IMR-90 (cell line): Measurements from ENCODE around the gene GK. TPM values are rescaled to one million over a fixed set of nuclear protein-coding genes. Genes with fewer than 3 reads are reported as not detected.

Experiments
- ATAC-seq: fragments of 200-7000 bp; cut with Tn5 transposase; 2 replicates; pipeline ENCODE4 v1.9.1; 2020; ENCODE audit warnings: low read depth, mild to moderate bottlenecking, moderate library complexity
- BruUV-seq: library from RNA; stranded (reverse); fragments of 400-500 nt; replicated peaks from 2 replicates; lab custom pipeline; 2021; lab: Mats Ljungman, UMichigan
- CTCF ChIA-PET: fragments of 300-600 bp; formaldehyde crosslinking; extraction: SDS; loops from one replicate; lab custom pipeline; 2021; ENCODE audit warnings: antibody characterized with exemption; lab: Yijun Ruan, JAX
- POLR2A ChIA-PET: fragments of 300-600 bp; sonication (Branson Sonifier 250); formaldehyde crosslinking; loops from one replicate; lab custom pipeline; 2022; ENCODE audit warnings: antibody characterized with exemption; ENCODE audit not compliant: unreplicated experiment; lab: Charles Lee
- DNase-seq: peaks from one replicate; pipeline ENCODE4 v3.0.0; 2013
- H2AFZ ChIP-seq: replicated peaks from 2 replicates; pipeline ENCODE3; 2013; ENCODE audit warnings: low read length, mild to moderate bottlenecking; ENCODE audit not compliant: poor library complexity
- H2AK5ac ChIP-seq: 2 replicates; pipeline ENCODE4 v1.6.1; 2013; ENCODE audit warnings: low read depth, low read length, inconsistent platforms
- H2AK9ac ChIP-seq: replicated peaks from 2 replicates; pipeline ENCODE3; 2013; ENCODE audit warnings: mild to moderate bottlenecking, low read depth, low read length, moderate library complexity; ENCODE audit not compliant: poor library complexity
- H2BK120ac ChIP-seq: 2 replicates; pipeline ENCODE4 v1.6.1; 2013; ENCODE audit warnings: low read depth, low read length, inconsistent platforms
- H2BK15ac ChIP-seq: 3 replicates; pipeline ENCODE4 v1.6.1; 2013; ENCODE audit warnings: low read depth, low read length, inconsistent platforms
- H2BK20ac ChIP-seq: 2 replicates; pipeline ENCODE4 v1.6.1; 2013; ENCODE audit warnings: low read depth, mild to moderate bottlenecking, inconsistent platforms, low read length, moderate library complexity
- H2BK5ac ChIP-seq: 2 replicates; pipeline ENCODE4 v1.6.1; 2013; ENCODE audit warnings: mild to moderate bottlenecking, low read depth, low read length, inconsistent platforms; ENCODE audit not compliant: poor library complexity, severe bottlenecking
- H3K14ac ChIP-seq: replicated peaks from 2 replicates; pipeline ENCODE4 v1.6.1; 2013; ENCODE audit warnings: low read depth, low read length, inconsistent platforms
- H3K18ac ChIP-seq: 2 replicates; pipeline ENCODE4 v1.6.1; 2013; ENCODE audit warnings: low read depth, low read length, control low read depth
- H3K23ac ChIP-seq: 2 replicates; pipeline ENCODE4 v1.6.1; 2013; ENCODE audit warnings: low read depth, low read length, inconsistent platforms
- H3K27ac ChIP-seq: 2 replicates; pipeline ENCODE4 v1.5.1; 2013; ENCODE audit warnings: mild to moderate bottlenecking, control low read depth, low read length; ENCODE audit not compliant: insufficient read depth
- H3K27me3 ChIP-seq: 2 replicates; pipeline ENCODE4 v1.6.1; 2013; ENCODE audit warnings: low read length; ENCODE audit not compliant: control insufficient read depth, insufficient read depth
- H3K36me3 ChIP-seq: 2 replicates; pipeline ENCODE4 v1.6.1; 2013; ENCODE audit warnings: low read length, mixed read lengths; ENCODE audit not compliant: control insufficient read depth, insufficient read depth
- H3K4ac ChIP-seq: 2 replicates; pipeline ENCODE4 v1.6.1; 2013; ENCODE audit warnings: low read depth, low read length, inconsistent platforms
- H3K4me1 ChIP-seq: 2 replicates; pipeline ENCODE4 v1.6.1; 2013; ENCODE audit warnings: low read length, mixed read lengths; ENCODE audit not compliant: control insufficient read depth, insufficient read depth
- H3K4me2 ChIP-seq: 2 replicates; pipeline ENCODE4 v1.6.1; 2013; ENCODE audit warnings: low read depth, mild to moderate bottlenecking, control low read depth, low read length, moderate library complexity
- H3K4me3 ChIP-seq: 2 replicates; pipeline ENCODE4 v1.5.1; 2013; ENCODE audit warnings: low read depth, mild to moderate bottlenecking, control low read depth, low read length, moderate library complexity; ENCODE audit not compliant: insufficient read depth
- H3K56ac ChIP-seq: 2 replicates; pipeline ENCODE4 v1.6.1; 2013; ENCODE audit warnings: low read length, inconsistent platforms; ENCODE audit not compliant: insufficient read depth; ENCODE audit errors: extremely low read depth
- H3K79me1 ChIP-seq, 2 experiments: 2 replicates each; pipeline ENCODE4 v1.6.1; 2013; ENCODE audit warnings: low read length in 2 of 2, inconsistent platforms in 1 of 2, low read depth in 1 of 2
- H3K9ac ChIP-seq: 2 replicates; pipeline ENCODE4 v1.6.1; 2013; ENCODE audit warnings: low read depth, low read length, control low read depth
- H3K9me1 ChIP-seq: 2 replicates; pipeline ENCODE4 v1.6.1; 2013; ENCODE audit warnings: low read length, inconsistent platforms; ENCODE audit not compliant: insufficient read depth
- H3K9me3 ChIP-seq: 2 replicates; pipeline ENCODE4 v1.6.1; 2013; ENCODE audit warnings: low read length; ENCODE audit not compliant: control insufficient read depth, insufficient read depth
- H4K20me1 ChIP-seq: 2 replicates; pipeline ENCODE4 v1.6.1; 2013; ENCODE audit warnings: low read length, inconsistent platforms; ENCODE audit not compliant: insufficient read depth
- H4K5ac ChIP-seq: 2 replicates; pipeline ENCODE4 v1.6.1; 2013; ENCODE audit warnings: mild to moderate bottlenecking, low read depth, low read length, control low read depth
- H4K8ac ChIP-seq, 2 experiments: 2 replicates each; pipeline ENCODE4 v1.6.1; 2013; ENCODE audit warnings: low read depth in 2 of 2, low read length in 2 of 2, control low read depth in 1 of 2, inconsistent platforms in 1 of 2
- H4K91ac ChIP-seq: 2 replicates; pipeline ENCODE4 v1.6.1; 2013; ENCODE audit warnings: low read depth, low read length, inconsistent platforms; ENCODE audit not compliant: insufficient read depth
- BHLHE40 ChIP-seq: fragments of 150-350 bp; IDR thresholded peaks from 2 replicates; pipeline ENCODE4 v1.6.1; 2016; ENCODE audit warnings: mild to moderate bottlenecking, low read depth, low read length
- CEBPB ChIP-seq: IDR thresholded peaks from 2 replicates; pipeline ENCODE4 v1.6.1; 2012; ENCODE audit warnings: low read depth, low read length, improper control_type of control experiment
- CHD1 ChIP-seq: IDR thresholded peaks from 2 replicates; pipeline ENCODE4 v1.6.1; 2012; ENCODE audit warnings: low read depth, low read length, improper control_type of control experiment
- FOS ChIP-seq: fragments of 150-350 bp; IDR thresholded peaks from 2 replicates; pipeline ENCODE4 v1.6.1; 2016; ENCODE audit warnings: low read depth, low read length
- MAFK ChIP-seq: IDR thresholded peaks from 2 replicates; pipeline ENCODE4 v1.6.1; 2012; ENCODE audit warnings: low read depth, low read length, improper control_type of control experiment
- MXI1 ChIP-seq: IDR thresholded peaks from 2 replicates; pipeline ENCODE4 v1.6.1; 2012; ENCODE audit warnings: low read depth, mild to moderate bottlenecking, low read length, moderate library complexity, borderline replicate concordance
- NFE2L2 ChIP-seq: fragments of 150-350 bp; IDR thresholded peaks from 2 replicates; pipeline ENCODE4 v1.6.1; 2016; ENCODE audit warnings: low read depth, mild to moderate bottlenecking, low read length
- POLR2A ChIP-seq: IDR thresholded peaks from 2 replicates; pipeline ENCODE4 v1.6.1; 2012; ENCODE audit warnings: mild to moderate bottlenecking, low read depth, low read length
- RAD21 ChIP-seq: IDR thresholded peaks from 2 replicates; pipeline ENCODE4 v1.6.1; 2012; ENCODE audit warnings: low read length, improper control_type of control experiment
- RCOR1 ChIP-seq: IDR thresholded peaks from 2 replicates; pipeline ENCODE4 v1.6.1; 2012; ENCODE audit warnings: mild to moderate bottlenecking, low read length, improper control_type of control experiment; ENCODE audit not compliant: insufficient replicate concordance
- RFX5 ChIP-seq: IDR thresholded peaks from 2 replicates; pipeline ENCODE4 v1.8.0; 2012; ENCODE audit warnings: low read depth, mild to moderate bottlenecking, low read length, moderate library complexity
- SMC3 ChIP-seq: fragments of 150-350 bp; IDR thresholded peaks from 2 replicates; pipeline ENCODE4 v1.6.1; 2016; ENCODE audit warnings: low read depth, mild to moderate bottlenecking, antibody characterized with exemption, low read length, moderate library complexity
- WGBS, 2 experiments: methylation state at CpG; one replicate each; pipeline versions ENCODE4 v1.1.5 to v1.1.7; 2013; ENCODE audit warnings: missing lambda C conversion rate in 2 of 2; ENCODE audit not compliant: insufficient read length in 1 of 2; ENCODE audit errors: extremely low coverage in 2 of 2; 5-methylcytosine and 5-hydroxymethylcytosine counted together
- dilution Hi-C: fragments of 300-500 bp; cut with HindIII; formaldehyde crosslinking; loops from one replicate; pipeline ENCODE4 v1.14.3; 2018; ENCODE audit warnings: low sequenced_read_pairs; ENCODE audit not compliant: unreplicated experiment
- in situ Hi-C: fragments of 300-500 bp; cut with MboI; formaldehyde crosslinking; loops from 3 replicates; pipeline ENCODE4 v1.14.3; 2019; ENCODE audit warnings: low sequenced_read_pairs, inconsistent platforms, mixed read lengths
- intact Hi-C: fragments of 100-400 bp; cut with micrococcal nuclease; formaldehyde crosslinking; loops from 2 replicates; pipeline ENCODE4 v1.10.0; 2022
- polyA plus RNA-seq, 3 experiments: library from polyadenylated mRNA; depleted of rRNA; stranded (reverse); fragments of >200 nt; gene quantifications; 2 replicates each; pipeline ENCODE4 v1.2.3, GENCODE V29; 2012; ENCODE audit warnings: low replicate concordance in 1 of 3
- total RNA-seq: library from RNA; depleted of rRNA; stranded (reverse); fragments of >200 nt; gene quantifications from 2 replicates; pipeline ENCODE4 v1.2.3, GENCODE V29; 2012
- TF ChIP-seq, protein P1 (sequence below): conservative IDR thresholded peaks from 2 replicates; pipeline ENCODE4 v1.5.1; 2012; ENCODE audit warnings: mild to moderate bottlenecking, low read depth, low read length, improper control_type of control experiment
- TF ChIP-seq, protein P2 (sequence below): fragments of 150-350 bp; IDR thresholded peaks from 2 replicates; pipeline ENCODE4 v1.6.1; 2017; ENCODE audit warnings: mild to moderate bottlenecking, antibody characterized with exemption, low read length, low read depth

The GK gene
- total and polyA plus RNA-seq, 2 of the 4 experiments (the other 2 are of a cell fraction), result 7.6 to 9.3 TPM

DNA sequence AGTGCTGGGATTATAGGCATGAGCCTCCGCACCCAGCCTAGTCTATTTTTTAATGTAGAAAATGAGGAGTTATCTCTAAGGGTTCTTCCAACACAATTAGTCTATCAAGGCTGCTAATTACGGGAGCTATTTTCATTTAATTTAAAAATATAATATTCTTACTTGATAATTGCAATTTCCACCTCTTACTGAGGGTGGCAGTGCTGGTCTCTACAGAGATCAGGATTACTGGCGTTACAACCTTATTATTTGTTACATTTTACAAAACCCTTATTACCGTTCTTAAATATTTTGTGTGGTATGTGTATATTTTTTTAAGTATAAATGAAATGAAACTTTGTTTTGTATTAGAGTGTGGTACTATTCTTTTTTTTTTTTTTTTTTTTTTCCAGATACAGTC lies 17.6 kb upstream of the GK start:
- CTCF ChIA-PET, result interaction anchor here (0.6 to 1.4 kb wide), 4 partner anchors 19 to 52 kb away, joined by 3 to 7 read pairs (median 3); no protein-coding TSS in a partner anchor
- in situ Hi-C loops, result no loop called here

More for the DNA sequence above, 17.6 kb upstream of the GK start:
- H3K14ac ChIP-seq, result no peak overlapping the region
- ATAC-seq (peak; percentile 40), DNase-seq (peak; percentile 32)
- dilution Hi-C loops (no loop called here), intact Hi-C loops (no loop called here)
- no peak overlapping the region for H3K27ac ChIP-seq
- TF ChIP-seq CEBPB, result no peak
- TF ChIP-seq CHD1, result no peak
- no peak for TF ChIP-seq FOS
- TF ChIP-seq, protein P1, sequence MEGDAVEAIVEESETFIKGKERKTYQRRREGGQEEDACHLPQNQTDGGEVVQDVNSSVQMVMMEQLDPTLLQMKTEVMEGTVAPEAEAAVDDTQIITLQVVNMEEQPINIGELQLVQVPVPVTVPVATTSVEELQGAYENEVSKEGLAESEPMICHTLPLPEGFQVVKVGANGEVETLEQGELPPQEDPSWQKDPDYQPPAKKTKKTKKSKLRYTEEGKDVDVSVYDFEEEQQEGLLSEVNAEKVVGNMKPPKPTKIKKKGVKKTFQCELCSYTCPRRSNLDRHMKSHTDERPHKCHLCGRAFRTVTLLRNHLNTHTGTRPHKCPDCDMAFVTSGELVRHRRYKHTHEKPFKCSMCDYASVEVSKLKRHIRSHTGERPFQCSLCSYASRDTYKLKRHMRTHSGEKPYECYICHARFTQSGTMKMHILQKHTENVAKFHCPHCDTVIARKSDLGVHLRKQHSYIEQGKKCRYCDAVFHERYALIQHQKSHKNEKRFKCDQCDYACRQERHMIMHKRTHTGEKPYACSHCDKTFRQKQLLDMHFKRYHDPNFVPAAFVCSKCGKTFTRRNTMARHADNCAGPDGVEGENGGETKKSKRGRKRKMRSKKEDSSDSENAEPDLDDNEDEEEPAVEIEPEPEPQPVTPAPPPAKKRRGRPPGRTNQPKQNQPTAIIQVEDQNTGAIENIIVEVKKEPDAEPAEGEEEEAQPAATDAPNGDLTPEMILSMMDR, result peak; percentile 56
- no peak for TF ChIP-seq MAFK
- no peak for TF ChIP-seq MXI1
- TF ChIP-seq SMC3, result peak; percentile 69
- peak; percentile 70 for TF ChIP-seq RAD21
- TF ChIP-seq RFX5, result no peak
- no peak for TF ChIP-seq RCOR1
- TF ChIP-seq POLR2A, result no peak
- TF ChIP-seq, protein P2, sequence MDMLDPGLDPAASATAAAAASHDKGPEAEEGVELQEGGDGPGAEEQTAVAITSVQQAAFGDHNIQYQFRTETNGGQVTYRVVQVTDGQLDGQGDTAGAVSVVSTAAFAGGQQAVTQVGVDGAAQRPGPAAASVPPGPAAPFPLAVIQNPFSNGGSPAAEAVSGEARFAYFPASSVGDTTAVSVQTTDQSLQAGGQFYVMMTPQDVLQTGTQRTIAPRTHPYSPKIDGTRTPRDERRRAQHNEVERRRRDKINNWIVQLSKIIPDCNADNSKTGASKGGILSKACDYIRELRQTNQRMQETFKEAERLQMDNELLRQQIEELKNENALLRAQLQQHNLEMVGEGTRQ, result no peak
- TF ChIP-seq NFE2L2, result no peak
- TF ChIP-seq BHLHE40, result no peak
- WGBS, 2 experiments, result no CpG with 5 or more reads among the region's 4 CpGs
- no peaks in the 10 kb centered on the region for H4K20me1 ChIP-seq
- no peak overlapping the region for H3K4ac ChIP-seq
- no peak overlapping the region for H2AFZ ChIP-seq
- H3K4me1 ChIP-seq, result no peaks in the 10 kb centered on the region
- H3K4me3 ChIP-seq, result no peak overlapping the region
- no peak overlapping the region for H4K8ac ChIP-seq
- H3K4me2 ChIP-seq, result no peak overlapping the region
- H2BK5ac ChIP-seq, result no peak overlapping the region
- no peak overlapping the region for H2AK9ac ChIP-seq
- POLR2A ChIA-PET, result no interaction called here
- H3K9ac ChIP-seq, result no peak overlapping the region
- no peaks in the 10 kb centered on the region for H3K9me1 ChIP-seq
- no peak overlapping the region for H2AK5ac ChIP-seq
- no peak overlapping the region for H3K23ac ChIP-seq
- H3K36me3 ChIP-seq, result no peaks in the 10 kb centered on the region
- no TSS peak for BruUV-seq
- no peak overlapping the region for H2BK15ac ChIP-seq
- H3K27me3 ChIP-seq, result no peaks in the 10 kb centered on the region
- H3K18ac ChIP-seq, result no peak overlapping the region
- H2BK20ac ChIP-seq, result no peak overlapping the region
- H3K79me1 ChIP-seq, result no peaks in the 10 kb centered on the region
- H3K9me3 ChIP-seq, result no peaks in the 10 kb centered on the region
- H4K91ac ChIP-seq, result no peak overlapping the region
- no peak overlapping the region for H2BK120ac ChIP-seq
- no peak overlapping the region for H3K56ac ChIP-seq
- H4K5ac ChIP-seq, result no peak overlapping the region
